G401 (cell line): ENCODE measurements around the gene CLDN1. TPM values are rescaled to one million over a fixed set of nuclear protein-coding genes. Genes with fewer than 3 reads are reported as not detected.

Source experiments
- DNase-seq: peaks from one replicate; pipeline ENCODE4 v3.0.0-alpha.2; 2015; ENCODE audit warnings: low spot score
- in situ Hi-C: cut with HindIII; loops from 2 replicates; pipeline ENCODE4 v1.10.0; 2016; ENCODE audit warnings: low sequenced_read_pairs, mixed read lengths
- total RNA-seq: library from RNA; depleted of rRNA; stranded (reverse); fragments of >200 nt; shearing (Covaris generic); gene quantifications from 2 replicates; pipeline ENCODE4 v1.2.3, GENCODE V29; 2014; rRNA removed

Gene CLDN1
- total RNA-seq, result not detected in 2 replicates

GRCh38 chr3:190321789-190322603 is at the start of gene CLDN1:
TSS of gene CLDN1 (minus strand) at chr3:190322446. CDS start at chr3:190322206, 240 bp downstream.
- in situ Hi-C loops, result no loop called here
- DNase-seq, result peak; percentile 7

GRCh38 chr3:190371152-190371551 is 48.9 kb upstream of the CLDN1 start:
- DNase-seq, result no peak
- in situ Hi-C loops, result no loop called here

GRCh38 chr3:190370369-190370768 is 48.1 kb upstream of the CLDN1 start:
- no peak for DNase-seq
- in situ Hi-C loops, result no loop called here

GRCh38 chr3:190369668-190370295 is 47.5 kb upstream of the CLDN1 start:
- no peak for DNase-seq
- in situ Hi-C loops, result no loop called here

GRCh38 chr3:190368881-190369280 is 46.6 kb upstream of the CLDN1 start:
- in situ Hi-C loops, result no loop called here
- DNase-seq, result no peak

GRCh38 chr3:190366133-190366532 is 43.9 kb upstream of the CLDN1 start:
- DNase-seq, result no peak
- in situ Hi-C loops, result no loop called here

- no peak for DNase-seq
- in situ Hi-C loops, result no loop called here
These were observed 40.0 kb upstream of the CLDN1 start for GRCh38 chr3:190362258-190362657.

GRCh38 chr3:190361791-190362190 is 39.5 kb upstream of the CLDN1 start:
- in situ Hi-C loops, result no loop called here
- DNase-seq, result no peak

- no peak for DNase-seq
- in situ Hi-C loops, result no loop called here
These were observed 38.0 kb upstream of the CLDN1 start for GRCh38 chr3:190360228-190360627.

GRCh38 chr3:190359813-190360212 is 37.6 kb upstream of the CLDN1 start:
- no peak for DNase-seq
- in situ Hi-C loops, result no loop called here

- in situ Hi-C loops, result no loop called here
- DNase-seq, result no peak
These were observed 35.2 kb upstream of the CLDN1 start for GRCh38 chr3:190357468-190357867.

GRCh38 chr3:190356246-190356645 is 34.0 kb upstream of the CLDN1 start:
- no peak for DNase-seq
- in situ Hi-C loops, result no loop called here

- DNase-seq, result no peak
- in situ Hi-C loops, result no loop called here
These were observed 30.7 kb upstream of the CLDN1 start for GRCh38 chr3:190352861-190353457.

GRCh38 chr3:190346541-190346940 is 24.3 kb upstream of the CLDN1 start:
- in situ Hi-C loops, result no loop called here
- DNase-seq, result no peak

GRCh38 chr3:190345878-190346277 is 23.6 kb upstream of the CLDN1 start:
- in situ Hi-C loops, result no loop called here
- DNase-seq, result no peak

- no peak for DNase-seq
- in situ Hi-C loops, result no loop called here
These were observed 23.0 kb upstream of the CLDN1 start for GRCh38 chr3:190345027-190345821.

- in situ Hi-C loops, result no loop called here
- no peak for DNase-seq
These were observed 17.8 kb upstream of the CLDN1 start for GRCh38 chr3:190340071-190340470.

- DNase-seq, result no peak
- in situ Hi-C loops, result no loop called here
These were observed 16.9 kb upstream of the CLDN1 start for GRCh38 chr3:190339130-190339529.

GRCh38 chr3:190338717-190339116 is 16.5 kb upstream of the CLDN1 start:
- in situ Hi-C loops, result no loop called here
- DNase-seq, result no peak

GRCh38 chr3:190337301-190337700 is 15.1 kb upstream of the CLDN1 start:
- no peak for DNase-seq
- in situ Hi-C loops, result no loop called here
